GM12878 (cell line): ENCODE data around the gene BCL2. TPM values are rescaled to one million over a fixed set of nuclear protein-coding genes. Genes with fewer than 3 reads are reported as not detected.

Source experiments
- ATAC-seq: fragments of 200-7000 bp; cut with Tn5 transposase; 3 replicates; pipeline ENCODE4 v1.9.1; 2020; ENCODE audit warnings: mild to moderate bottlenecking, moderate library complexity
- BruUV-seq: library from RNA; stranded (reverse); fragments of 400-500 nt; replicated peaks from 2 replicates; lab custom pipeline; 2021; lab: Mats Ljungman, UMichigan
- CTCF ChIA-PET: fragments of 300-600 bp; sonication (Branson Sonifier 250); formaldehyde crosslinking; extraction: SDS; loops from one replicate; lab custom pipeline; 2021; ENCODE audit warnings: inconsistent platforms; lab: Yijun Ruan, JAX
- POLR2A ChIA-PET: fragments of 350-600 bp; formaldehyde crosslinking; extraction: SDS; loops from one replicate; lab custom pipeline; 2021; ENCODE audit warnings: inconsistent platforms; lab: Charles Lee
- RAD21 ChIA-PET: fragments of 300-600 bp; sonication (Branson Sonifier 250); formaldehyde crosslinking; loops from one replicate; lab custom pipeline; 2023; ENCODE audit warnings: antibody characterized with exemption; ENCODE audit not compliant: unreplicated experiment; lab: Charles Lee
- SMC1A ChIA-PET: fragments of 300-600 bp; sonication (Branson Sonifier 250); formaldehyde crosslinking; loops from one replicate; lab custom pipeline; 2023; ENCODE audit not compliant: unreplicated experiment, uncharacterized antibody; lab: Charles Lee
- DNase-seq: peaks from one replicate; pipeline ENCODE4 v3.0.0-alpha.2; 2011; ENCODE audit warnings: low read depth, low spot score
- FAIRE-seq: peaks from 3 replicates; lab custom pipeline; 2011; peaks lifted over from hg19 to GRCh38; lab: Jason Lieb, UNC
- H2AFZ ChIP-seq: 2 replicates; pipeline ENCODE4 v1.6.0; 2011; ENCODE audit warnings: low read depth, low read length, control low read depth; ENCODE audit not compliant: control insufficient read depth
- H3K27ac ChIP-seq: 2 replicates; pipeline ENCODE4 v1.5.1; 2011; ENCODE audit warnings: control low read depth; ENCODE audit not compliant: control insufficient read depth, insufficient read depth
- H3K27me3 ChIP-seq, 2 experiments: replicated peaks in 1 of 2; 2 replicates each; pipeline versions ENCODE4 v1.6.0 to v1.6.1; 2011; ENCODE audit warnings: low read length in 1 of 2; ENCODE audit not compliant: control insufficient read depth in 2 of 2, insufficient read depth in 2 of 2
- H3K36me3 ChIP-seq, 2 experiments: 2 replicates each; pipeline ENCODE4 v1.5.1; 2011; ENCODE audit warnings: low read length in 1 of 2; ENCODE audit not compliant: control insufficient read depth in 2 of 2, insufficient read depth in 2 of 2
- H3K4me1 ChIP-seq: 2 replicates; pipeline ENCODE4 v1.6.1; 2011; ENCODE audit warnings: mild to moderate bottlenecking, low read length, moderate library complexity, mixed read lengths; ENCODE audit not compliant: control insufficient read depth, insufficient read depth
- H3K4me2 ChIP-seq: 2 replicates; pipeline ENCODE4 v1.6.0; 2011; ENCODE audit warnings: control low read depth; ENCODE audit not compliant: control insufficient read depth, insufficient read depth
- H3K4me3 ChIP-seq: fragments of 200-600 bp; sonication (generic); 2 replicates; pipeline ENCODE4 v1.5.1; 2016
- H3K79me2 ChIP-seq: 2 replicates; pipeline ENCODE4 v1.6.0; 2011; ENCODE audit warnings: low read length; ENCODE audit not compliant: control insufficient read depth, insufficient read depth
- H3K9ac ChIP-seq: 2 replicates; pipeline ENCODE4 v1.8.0; 2011; ENCODE audit warnings: low read length, control low read depth, mixed read lengths; ENCODE audit not compliant: control insufficient read depth, insufficient read depth
- H3K9me3 ChIP-seq: replicated peaks from 3 replicates; pipeline ENCODE4 v1.5.1; 2011; ENCODE audit warnings: mild to moderate bottlenecking, low read length; ENCODE audit not compliant: control insufficient read depth, insufficient read depth
- H4K20me1 ChIP-seq: 2 replicates; pipeline ENCODE4 v1.6.0; 2011; ENCODE audit not compliant: control insufficient read depth, insufficient read depth
- IRF4 ChIP-seq: IDR thresholded peaks from 2 replicates; pipeline ENCODE4 v1.6.1; 2011; ENCODE audit warnings: low read depth, low read length
- WGBS: methylation state at CpG from one replicate; pipeline ENCODE4 v1.1.6; 2016; ENCODE audit warnings: low lambda C conversion rate; ENCODE audit not compliant: insufficient replicate concordance, insufficient coverage; ENCODE audit errors: missing lambda C conversion rate; 5-methylcytosine and 5-hydroxymethylcytosine counted together
- in situ Hi-C: fragments of 300-500 bp; cut with MboI; formaldehyde crosslinking; loops from 9 replicates; pipeline ENCODE4 v1.14.3; 2018; ENCODE audit warnings: mixed read lengths
- intact Hi-C: fragments of 100-400 bp; cut with micrococcal nuclease; formaldehyde crosslinking; loops from one replicate; pipeline ENCODE4 v1.14.2; 2022; ENCODE audit not compliant: unreplicated experiment
- polyA plus RNA-seq, 11 experiments: library from polyadenylated mRNA; depleted of rRNA in 4 of 11; unstranded in 6 of 11; stranded (reverse) in 5 of 11; fragments of >200 nt; fragmentation: Nextera tagmentation in 4 of 11; fragmentation: Illumina TruSeq in 1 of 11; extraction: Ambion mirVana in 4 of 11; extraction: Trizol in 1 of 11; gene quantifications; 1 replicate in 1 of 11; 2 replicates in 10 of 11; pipeline versions ENCODE4 v1.2.1 to v1.2.3, GENCODE V29; 2011 to 2016; ENCODE audit warnings: inconsistent platforms in 2 of 11, missing spikeins in 2 of 11, low read depth in 1 of 11
- total RNA-seq, 4 experiments: library from RNA; depleted of rRNA in 3 of 4; stranded (reverse); fragments of >200 nt in 3 of 4; fragmentation: Illumina TruSeq in 1 of 4; extraction: Trizol in 1 of 4; gene quantifications; 2 replicates each; pipeline versions ENCODE4 v1.2.1 to v1.2.3, GENCODE V29; 2013 to 2021
- TF ChIP-seq, protein P1 (sequence below): fragments of 450-650 bp; IDR thresholded peaks from 2 replicates; pipeline ENCODE4 v1.6.1; 2017; ENCODE audit warnings: borderline replicate concordance

The BCL2 gene
- total and polyA plus RNA-seq, 10 of the 15 experiments (the other 5 are each of a cell fraction or from before 2014, with no cell fraction given), result 4.1 to 47.8 (median 19.3) TPM

DNA sequence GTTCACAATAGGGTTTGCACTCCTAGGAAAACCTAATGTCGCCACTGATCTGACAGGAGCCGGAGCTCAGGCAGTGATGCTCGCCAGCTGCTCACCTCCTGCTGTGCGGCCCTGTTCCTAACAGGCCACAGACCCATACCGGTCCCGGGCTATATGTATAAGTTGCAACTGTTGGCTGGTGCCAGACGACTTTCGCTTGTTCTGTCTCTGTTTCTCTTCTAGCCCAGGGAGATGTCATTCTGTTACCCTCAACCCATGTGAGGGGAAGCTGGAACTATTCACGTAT, 170.3 kb downstream of the BCL2 start:
- H3K4me3 ChIP-seq, result no peak overlapping the region
- SMC1A ChIA-PET, result interaction anchor here (1.6 to 13.4 kb wide), 3 partner anchors 9 to 164 kb away, joined by 5 to 453 read pairs (median 161); no protein-coding TSS in a partner anchor
- no peaks in the 10 kb centered on the region for H3K27me3 ChIP-seq
- POLR2A ChIA-PET, result interaction anchor here (0.6 to 11.7 kb wide), 4 partner anchors 10 to 164 kb away, joined by 3 to 144 read pairs (median 10); no protein-coding TSS in a partner anchor
- ATAC-seq, result no peak
- no peak overlapping the region for H3K9ac ChIP-seq
- no peak overlapping the region for H2AFZ ChIP-seq
- peak overlapping the region; percentile 50; the same call in 1 of the 2 replicates for H3K27ac ChIP-seq
- no peaks in the 10 kb centered on the region; the same call in 2 of the 3 replicates for H3K9me3 ChIP-seq
- peaks cover 2 to 4% of the 10 kb centered on the region in 2 experiments; a peak in 1 of 4 replicates for H3K36me3 ChIP-seq
- H3K4me1 ChIP-seq, result peaks cover 48% of the 10 kb centered on the region
- H3K4me2 ChIP-seq, result peak overlapping the region; percentile 35; the same call in 1 of the 2 replicates
- WGBS, result 30% methylated on average over 9 of the region's 9 CpGs
- no peak for DNase-seq
- BruUV-seq, result no TSS peak
- intact Hi-C loops (no loop called here), in situ Hi-C loops (no loop called here)
- RAD21 ChIA-PET, result interaction anchor here (1.1 to 14.5 kb wide), 3 partner anchors 12 to 165 kb away, joined by 3 to 463 read pairs (median 5); no protein-coding TSS in a partner anchor
- FAIRE-seq, result no peak
- peaks cover 89% of the 10 kb centered on the region for H3K79me2 ChIP-seq
- CTCF ChIA-PET, result interaction anchor here (0.8 to 18.1 kb wide), 3 partner anchors 12 to 290 kb away, joined by 3 to 416 read pairs (median 85); partner anchors contain the start of gene BCL2
- TF ChIP-seq IRF4, result peak; percentile 24; the same call in 1 of the 2 replicates
- TF ChIP-seq, protein P1, sequence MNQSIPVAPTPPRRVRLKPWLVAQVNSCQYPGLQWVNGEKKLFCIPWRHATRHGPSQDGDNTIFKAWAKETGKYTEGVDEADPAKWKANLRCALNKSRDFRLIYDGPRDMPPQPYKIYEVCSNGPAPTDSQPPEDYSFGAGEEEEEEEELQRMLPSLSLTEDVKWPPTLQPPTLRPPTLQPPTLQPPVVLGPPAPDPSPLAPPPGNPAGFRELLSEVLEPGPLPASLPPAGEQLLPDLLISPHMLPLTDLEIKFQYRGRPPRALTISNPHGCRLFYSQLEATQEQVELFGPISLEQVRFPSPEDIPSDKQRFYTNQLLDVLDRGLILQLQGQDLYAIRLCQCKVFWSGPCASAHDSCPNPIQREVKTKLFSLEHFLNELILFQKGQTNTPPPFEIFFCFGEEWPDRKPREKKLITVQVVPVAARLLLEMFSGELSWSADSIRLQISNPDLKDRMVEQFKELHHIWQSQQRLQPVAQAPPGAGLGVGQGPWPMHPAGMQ, result no peak
- TF ChIP-seq, all 136 proteins: peak for 1
- no peaks in the 10 kb centered on the region for H4K20me1 ChIP-seq
